NCI-H128 (cell line): ENCODE data around the gene DAAM1.

Experiments
- DNase-seq: peaks from one replicate; lab custom pipeline; 2025; ENCODE audit not compliant: unreplicated experiment; lab: John Stamatoyannopoulos, UW

Gene DAAM1

GRCh38 chr14:59337141-59337611, 148.7 kb downstream of the DAAM1 start:
- no peak for DNase-seq

- DNase-seq: no peak
These were observed 150.3 kb downstream of the DAAM1 start for GRCh38 chr14:59338761-59339160.

GRCh38 chr14:59339524-59340330, 151.3 kb downstream of the DAAM1 start:
- no peak for DNase-seq

GRCh38 chr14:59341858-59342477, 153.5 kb downstream of the DAAM1 start:
- DNase-seq: no peak

- DNase-seq: no peak
These were observed 154.3 kb downstream of the DAAM1 start for GRCh38 chr14:59342516-59343484.

GRCh38 chr14:59343585-59343984, 155.1 kb downstream of the DAAM1 start:
- no peak for DNase-seq

- DNase-seq: no peak
These were observed 155.5 kb downstream of the DAAM1 start for GRCh38 chr14:59344016-59344415.

- no peak for DNase-seq
These were observed 156.4 kb downstream of the DAAM1 start for GRCh38 chr14:59344691-59345455.

GRCh38 chr14:59346329-59346728, 157.9 kb downstream of the DAAM1 start:
- no peak for DNase-seq

GRCh38 chr14:59346796-59347510, 158.5 kb downstream of the DAAM1 start:
- no peak for DNase-seq

GRCh38 chr14:59347511-59347900, 159.0 kb downstream of the DAAM1 start:
- no peak for DNase-seq

- no peak for DNase-seq
These were observed 159.4 kb downstream of the DAAM1 start for GRCh38 chr14:59347915-59348314.

- DNase-seq: no peak
These were observed 160.8 kb downstream of the DAAM1 start for GRCh38 chr14:59349258-59349701.

- no peak for DNase-seq
These were observed 164.5 kb downstream of the DAAM1 start for GRCh38 chr14:59352961-59353360.

GRCh38 chr14:59354666-59355065, 166.2 kb downstream of the DAAM1 start:
- no peak for DNase-seq

- no peak for DNase-seq
These were observed 166.6 kb downstream of the DAAM1 start for GRCh38 chr14:59355091-59355490.

- DNase-seq: no peak
These were observed 167.8 kb downstream of the DAAM1 start for GRCh38 chr14:59356312-59356711.

GRCh38 chr14:59356767-59357166, 168.3 kb downstream of the DAAM1 start:
- DNase-seq: no peak

- no peak for DNase-seq
These were observed 169.6 kb downstream of the DAAM1 start for GRCh38 chr14:59358102-59358501.

- DNase-seq: no peak
These were observed 170.3 kb downstream of the DAAM1 start for GRCh38 chr14:59358784-59359183.
